HG02973 (cell line): ENCODE data around the gene CHADL.

ENCODE experiments used
- ATAC-seq: cut with Tn5 transposase; IDR thresholded peaks from one replicate; pipeline ENCODE4 v1.9.1; 2021; ENCODE audit warnings: moderate library complexity; ENCODE audit not compliant: unreplicated experiment

CHADL gene

DNA sequence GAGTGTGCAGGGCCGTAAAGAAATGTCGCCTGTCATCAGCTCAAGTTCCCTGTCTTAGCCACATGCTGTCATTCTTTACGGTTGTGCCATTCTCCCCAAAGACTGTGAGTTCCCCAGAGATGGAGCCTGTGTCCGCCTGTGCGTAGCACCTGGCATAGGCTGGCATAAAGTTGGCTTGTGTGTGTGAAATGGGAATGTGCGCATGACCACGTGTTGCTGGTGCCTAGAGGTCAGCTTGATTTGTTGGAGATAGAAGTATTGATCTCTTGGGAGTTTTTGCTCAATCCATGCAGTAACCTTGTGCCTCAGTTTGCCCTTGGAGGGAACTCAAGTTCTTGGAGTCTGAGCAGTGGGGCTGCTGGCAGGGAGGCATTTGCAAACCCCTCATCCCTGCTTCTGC, 9.4 kb downstream of the CHADL start:
- no peak for ATAC-seq

DNA sequence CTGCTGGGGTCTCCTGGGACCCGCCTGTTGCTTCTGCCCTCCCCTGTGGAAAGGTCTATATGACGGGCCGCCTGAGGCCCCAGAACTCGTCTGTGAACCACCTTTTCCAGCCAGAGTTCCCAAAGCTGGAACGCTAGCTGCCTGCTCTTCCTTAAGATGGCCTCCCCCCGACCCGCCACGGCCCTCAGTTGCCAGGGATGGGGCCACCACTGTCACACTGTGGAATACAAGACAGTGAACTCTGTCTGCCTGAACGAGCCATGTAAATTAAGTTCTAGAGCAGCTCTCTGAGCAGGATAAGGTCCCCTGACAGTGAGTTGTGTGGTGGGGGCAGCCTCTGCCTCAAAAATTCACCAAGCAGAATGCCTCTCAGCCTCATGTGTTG, 10.3 kb downstream of the CHADL start:
- ATAC-seq: no peak

DNA sequence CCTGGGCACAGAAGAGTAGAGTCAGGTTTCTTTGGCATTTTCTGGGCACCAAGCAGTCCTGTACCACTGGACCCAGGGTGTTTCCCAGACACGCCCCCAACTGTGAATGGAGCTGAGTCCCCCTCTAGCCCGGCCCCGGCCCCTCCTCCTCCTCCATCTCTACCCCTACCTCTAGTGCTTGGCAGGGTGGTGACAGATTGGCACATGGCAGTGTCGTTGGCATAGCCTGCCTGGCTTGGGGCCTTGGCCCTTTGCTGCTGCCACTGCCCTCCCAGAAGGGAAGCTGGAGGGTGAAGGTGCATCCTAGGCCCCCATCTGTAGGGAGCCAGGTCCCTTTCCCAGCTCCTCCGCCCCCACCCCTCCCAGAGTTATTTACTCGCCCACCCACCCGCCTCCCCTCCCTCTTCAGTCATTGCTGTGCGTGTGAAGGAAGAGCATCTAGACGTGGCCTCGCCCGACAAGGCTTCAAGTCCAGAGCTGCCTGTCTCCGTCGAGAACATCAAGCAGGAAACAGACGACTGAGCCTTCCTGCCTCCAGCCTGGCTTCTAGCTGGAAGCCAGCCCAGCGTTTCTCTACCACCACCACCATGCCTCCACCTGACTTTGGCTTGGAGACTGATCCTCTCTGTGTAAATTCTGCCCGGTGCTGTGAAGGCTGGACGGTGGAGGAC, 10.9 kb downstream of the CHADL start:
- no peak for ATAC-seq

DNA sequence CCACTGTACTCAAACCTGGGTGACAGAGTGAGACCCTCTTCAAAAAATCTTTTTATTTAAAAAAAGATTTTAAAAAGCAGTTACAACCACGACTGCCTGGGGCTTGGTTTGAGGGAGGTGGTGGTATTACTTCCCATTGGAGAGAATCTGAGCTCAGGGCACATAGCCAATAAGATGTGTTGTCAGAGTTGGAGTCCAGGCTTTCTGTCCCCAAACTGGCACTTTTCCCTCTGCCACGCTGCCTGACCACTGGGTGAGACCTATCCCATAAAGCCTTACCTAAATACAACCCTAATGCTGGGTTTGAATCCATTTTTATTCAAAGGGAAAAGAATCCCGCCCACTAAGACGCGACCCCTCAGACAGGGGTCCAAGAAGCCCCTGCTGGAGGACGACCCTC, 11.5 kb downstream of the CHADL start:
- ATAC-seq: no peak

DNA sequence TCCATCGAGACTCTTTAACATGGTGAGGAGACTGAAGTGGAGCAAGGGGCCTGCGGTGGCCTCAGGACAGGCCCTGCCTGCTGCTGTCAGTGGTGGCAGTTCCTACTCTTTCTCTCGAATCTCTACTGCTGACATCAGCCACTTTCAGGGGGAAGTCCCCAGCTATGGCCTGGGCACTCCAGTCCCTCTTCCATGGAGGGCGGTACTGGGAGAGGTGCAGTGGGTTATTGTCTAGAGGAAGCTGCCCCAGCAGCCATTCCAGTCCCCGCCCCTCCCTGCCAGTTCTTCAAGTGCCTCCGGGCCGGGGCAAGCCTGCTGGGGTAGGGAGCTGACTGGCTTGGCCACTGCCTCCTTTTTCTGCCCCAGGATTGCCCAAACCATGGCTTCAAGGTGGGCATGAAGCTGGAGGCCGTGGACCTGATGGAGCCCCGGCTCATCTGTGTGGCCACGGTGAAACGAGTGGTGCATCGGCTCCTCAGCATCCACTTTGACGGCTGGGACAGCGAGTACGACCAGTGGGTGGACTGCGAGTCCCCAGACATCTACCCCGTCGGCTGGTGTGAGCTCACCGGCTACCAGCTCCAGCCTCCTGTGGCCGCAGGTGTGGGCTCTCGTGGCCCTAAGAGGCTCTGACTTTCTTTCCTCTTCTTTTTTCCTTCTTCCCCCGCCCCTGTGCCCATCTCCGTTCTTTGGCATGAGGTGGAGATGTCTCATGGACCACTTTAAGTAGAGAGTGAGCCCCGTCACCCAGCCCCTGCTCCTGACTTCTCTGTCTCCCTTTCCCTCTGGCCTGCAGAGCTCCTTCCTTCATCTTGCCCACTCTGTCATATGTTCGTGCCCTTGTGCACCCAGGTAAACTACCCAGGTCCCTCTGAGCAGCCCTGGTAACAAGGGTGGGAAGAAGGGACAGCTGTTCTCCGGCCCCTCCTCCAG, 13.7 kb downstream of the CHADL start:
- ATAC-seq: no peak

DNA sequence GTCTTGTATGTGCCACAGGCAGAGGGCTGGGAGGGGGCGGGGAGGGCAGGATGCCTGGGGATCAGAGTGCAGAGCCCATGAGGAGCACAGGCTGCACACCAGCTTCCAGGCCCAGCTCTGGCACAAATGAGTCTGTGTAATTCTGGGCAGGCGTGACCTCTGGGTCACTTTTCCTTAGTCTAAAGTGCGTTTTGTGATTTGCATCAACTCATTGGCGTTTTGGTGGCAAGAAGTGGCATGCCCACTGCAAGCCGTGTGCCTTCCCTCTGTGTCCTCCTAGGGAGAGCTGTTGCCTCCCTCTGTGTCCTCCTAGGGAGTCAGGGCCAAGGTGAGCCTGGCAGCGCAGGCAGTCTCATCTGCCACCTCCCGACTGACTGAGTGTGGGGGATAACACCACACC, 17.2 kb downstream of the CHADL start:
- no peak for ATAC-seq

DNA sequence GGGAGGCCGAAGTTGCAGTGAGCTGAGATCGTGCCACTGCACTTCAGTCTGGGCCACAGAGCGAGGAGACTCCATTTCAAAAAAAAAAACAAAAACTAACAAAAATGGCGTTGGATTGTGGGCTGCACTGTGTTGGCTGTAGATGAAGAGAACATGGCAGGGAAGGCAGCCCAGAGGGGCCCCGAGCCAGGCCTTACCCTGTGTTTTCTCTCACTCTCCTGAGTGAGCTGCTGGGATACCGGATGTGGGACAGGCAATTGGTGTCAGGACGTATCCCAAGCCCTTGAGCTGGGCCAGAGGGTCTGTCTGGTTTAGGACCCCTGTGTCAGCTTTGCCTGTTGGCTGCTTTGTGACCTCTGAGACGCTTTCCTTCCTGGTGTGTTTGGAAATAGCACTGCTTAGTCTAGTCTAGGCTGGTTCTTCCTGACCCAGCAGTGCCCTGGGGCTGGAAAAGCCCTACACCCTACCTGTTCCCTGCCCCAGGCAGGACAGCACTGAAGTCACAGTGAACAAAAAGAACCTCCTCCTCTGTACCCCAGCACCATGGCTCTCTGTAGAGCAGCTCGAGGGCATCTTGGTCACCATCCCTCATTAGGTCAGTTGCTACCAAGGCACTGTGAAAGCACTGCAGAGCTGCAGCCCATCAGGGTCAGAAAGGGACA, 17.8 kb downstream of the CHADL start:
- ATAC-seq: no peak

DNA sequence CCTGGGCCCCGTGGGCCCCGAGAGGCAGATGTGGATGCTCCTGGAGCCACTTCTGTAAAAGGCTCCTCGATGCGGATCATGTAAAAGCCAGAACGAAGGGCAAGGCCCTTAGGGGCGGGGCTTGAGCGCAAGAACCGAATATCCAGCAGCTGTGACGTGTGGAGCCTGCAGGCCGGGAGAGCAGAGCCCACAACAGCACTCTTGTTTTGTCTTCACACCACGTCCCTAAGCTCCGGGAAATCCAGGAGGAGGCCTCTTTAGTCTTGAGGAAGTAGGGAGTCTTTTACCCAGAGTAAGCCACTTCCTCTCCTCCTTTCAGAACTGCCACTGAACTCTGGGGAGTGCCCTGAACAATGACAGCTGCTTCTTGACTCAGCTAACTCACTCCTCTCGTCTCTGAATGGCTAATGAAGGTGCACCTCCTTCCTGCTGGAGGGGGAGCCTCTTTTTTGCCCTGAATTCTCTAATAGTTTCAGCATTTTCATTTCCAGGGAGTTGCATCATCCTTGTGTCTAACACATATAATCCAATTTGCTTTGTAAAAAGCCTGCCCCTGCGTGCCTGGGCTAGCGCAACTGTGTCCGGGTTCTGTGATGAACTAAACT, 23.1 kb downstream of the CHADL start:
- peak; percentile 59 for ATAC-seq

DNA sequence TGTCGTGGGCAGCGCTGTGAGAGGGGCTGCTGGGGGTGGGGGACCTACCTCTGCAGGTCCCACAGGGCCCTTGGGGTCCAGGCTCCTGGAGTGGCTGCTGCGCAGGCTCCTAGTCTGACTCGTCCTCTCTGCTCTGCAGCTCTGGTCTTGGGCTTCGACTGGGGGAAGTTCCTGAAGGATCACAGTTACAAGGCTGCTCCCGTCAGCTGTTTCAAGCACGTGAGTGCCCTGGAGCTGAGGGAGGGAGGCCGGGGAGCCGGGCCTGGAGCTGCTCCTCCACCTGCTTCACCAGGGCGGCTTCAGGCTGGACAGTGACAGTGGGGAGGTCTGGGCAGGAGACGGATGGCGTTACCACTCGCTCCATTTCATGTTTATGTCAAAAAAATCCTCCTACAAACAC, 23.7 kb downstream of the CHADL start:
- ATAC-seq: no peak

DNA sequence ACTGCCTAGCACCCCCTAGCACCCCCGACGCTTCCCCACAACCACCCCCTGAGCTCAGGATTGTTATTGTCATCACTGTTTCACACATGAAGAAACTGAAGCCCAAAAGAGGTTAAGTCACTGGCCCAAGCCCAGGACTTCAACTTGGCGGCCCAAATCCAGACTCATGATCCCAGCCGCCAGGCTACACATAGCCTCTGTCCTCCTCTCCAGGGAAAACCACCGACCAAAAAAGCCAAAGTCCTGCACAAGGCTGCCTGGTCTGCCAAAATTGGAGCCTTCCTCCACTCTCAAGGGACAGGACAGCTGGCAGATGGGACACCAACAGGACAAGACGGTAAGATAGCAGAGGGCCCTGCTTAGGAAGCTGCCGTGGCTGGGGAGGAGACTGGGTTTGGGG, 24.8 kb downstream of the CHADL start:
- ATAC-seq: no peak

DNA sequence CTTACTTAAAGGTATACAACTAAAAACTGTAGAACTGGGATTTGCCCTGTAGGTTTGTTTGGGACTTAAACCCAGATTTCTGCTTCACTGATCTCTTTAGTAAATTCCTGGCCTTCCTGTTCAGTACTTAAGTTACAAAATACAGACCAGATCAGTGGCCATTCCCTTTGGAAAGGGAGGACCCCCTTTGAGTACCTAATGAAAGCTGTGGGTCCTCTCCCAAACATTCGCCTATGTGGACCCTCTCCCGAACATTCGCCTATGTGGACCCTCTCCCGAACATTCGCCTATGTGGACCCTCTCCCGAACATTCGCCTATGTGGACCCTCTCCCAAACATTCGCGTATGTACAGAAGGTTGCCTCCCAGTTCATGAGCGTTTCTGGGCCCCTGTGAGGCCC, 25.3 kb downstream of the CHADL start:
- ATAC-seq: no peak

DNA sequence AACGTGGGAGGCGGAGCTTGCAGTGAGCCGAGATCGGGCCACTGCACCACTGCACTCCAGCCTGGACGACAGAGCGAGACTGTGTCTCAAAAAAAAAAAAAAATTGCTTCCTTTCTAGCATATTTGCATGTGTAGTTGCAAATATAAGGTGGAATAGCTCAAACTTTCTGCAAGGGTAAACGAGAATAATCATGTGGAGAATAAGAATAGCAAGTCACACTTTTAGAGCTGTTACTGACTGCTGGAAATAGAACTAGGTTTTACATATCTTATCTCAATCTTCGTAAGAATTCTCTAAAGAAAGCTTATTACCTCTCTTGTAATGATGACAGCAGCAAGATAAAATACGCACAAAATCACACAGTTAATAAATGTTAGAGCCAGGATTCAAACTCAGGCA, 34.0 kb downstream of the CHADL start:
- ATAC-seq: no peak

DNA sequence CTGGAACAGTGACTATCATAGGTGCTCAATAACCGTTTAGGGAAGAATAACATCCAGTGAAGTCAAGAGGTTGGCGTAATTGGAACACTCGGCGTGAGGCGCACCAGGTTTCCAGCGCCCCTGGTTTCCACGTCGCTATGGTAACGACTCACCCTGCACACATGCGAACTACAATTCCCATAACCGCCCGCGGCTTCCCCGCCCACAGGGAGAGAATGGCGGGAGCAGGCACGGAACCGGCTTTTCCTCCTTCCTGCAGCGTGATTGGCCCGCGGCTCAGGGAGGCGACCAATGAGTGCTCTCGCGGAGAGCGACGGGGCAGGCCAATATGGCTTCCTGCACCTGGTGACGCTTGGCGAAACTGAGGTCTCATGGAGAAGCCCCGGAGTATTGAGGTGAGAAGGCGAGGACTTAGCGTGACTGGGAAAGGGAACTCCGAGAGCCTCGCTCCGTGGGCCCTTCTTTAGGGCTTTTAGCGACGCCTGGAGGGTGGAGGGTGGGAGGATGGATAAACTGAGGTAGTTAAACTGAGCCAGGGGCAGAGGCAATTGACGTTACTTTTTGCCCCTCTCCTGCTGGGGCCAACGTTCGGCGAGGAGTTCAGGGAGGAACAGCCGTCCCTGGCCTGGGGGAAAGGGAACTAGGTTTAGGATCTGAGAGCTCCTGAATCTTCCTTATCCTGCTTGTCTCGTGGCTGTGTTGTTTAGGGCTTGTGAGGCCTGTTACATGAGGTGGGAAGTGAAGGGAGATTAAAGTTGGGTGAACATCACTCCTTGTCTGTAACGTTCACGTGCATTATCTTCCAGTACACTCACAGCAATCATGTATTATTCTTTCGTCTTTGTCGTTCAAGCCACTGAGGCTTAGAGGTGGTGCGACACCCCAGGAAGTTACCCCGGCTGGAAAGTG, 35.5 kb downstream of the CHADL start, which contains the start of gene L3MBTL2:
Gene L3MBTL2, plus strand, starts transcription at position 321 of the 909 bp plus-strand sequence. Its CDS starts 51 bp downstream, at position 372.
- peak; percentile 96 for ATAC-seq

DNA sequence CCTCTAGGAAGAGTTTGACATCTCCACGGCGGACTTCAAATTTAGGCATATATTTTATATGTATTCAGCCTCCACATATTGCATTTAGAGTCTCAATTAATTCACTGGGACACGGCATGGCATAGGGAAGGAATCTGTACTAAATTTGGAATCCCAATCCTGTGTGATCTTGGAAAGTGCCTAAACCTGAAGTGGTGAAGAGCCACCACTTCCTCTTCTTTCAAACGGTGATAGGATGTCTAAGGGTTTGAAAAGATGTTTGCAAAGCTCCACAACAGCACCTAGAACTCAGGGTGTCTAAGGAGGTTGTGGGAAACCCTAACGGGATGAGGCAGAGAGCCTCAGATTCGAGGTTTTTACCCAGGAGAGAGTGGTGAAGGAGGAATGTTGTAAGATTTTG, 36.7 kb downstream of the CHADL start:
- no peak for ATAC-seq

DNA sequence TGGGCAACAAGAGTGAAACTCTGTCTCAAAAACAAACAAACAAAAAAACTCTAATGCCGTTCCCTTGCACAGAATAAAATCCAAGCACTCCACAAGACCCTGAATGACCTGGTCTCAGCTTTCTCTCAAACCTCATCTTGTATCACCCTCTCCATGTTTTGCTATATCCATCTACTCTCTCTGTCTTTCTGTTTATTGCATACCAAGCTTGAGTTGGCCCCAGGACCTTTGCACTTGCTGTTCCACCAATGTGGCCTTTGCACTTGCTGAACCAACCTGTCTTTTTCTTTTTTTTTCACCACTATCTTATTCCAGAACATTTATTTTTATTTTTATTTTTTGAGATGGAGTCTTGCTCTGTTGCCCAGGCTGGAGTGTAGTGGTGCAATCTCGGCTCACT, 37.6 kb downstream of the CHADL start:
- ATAC-seq: no peak

DNA sequence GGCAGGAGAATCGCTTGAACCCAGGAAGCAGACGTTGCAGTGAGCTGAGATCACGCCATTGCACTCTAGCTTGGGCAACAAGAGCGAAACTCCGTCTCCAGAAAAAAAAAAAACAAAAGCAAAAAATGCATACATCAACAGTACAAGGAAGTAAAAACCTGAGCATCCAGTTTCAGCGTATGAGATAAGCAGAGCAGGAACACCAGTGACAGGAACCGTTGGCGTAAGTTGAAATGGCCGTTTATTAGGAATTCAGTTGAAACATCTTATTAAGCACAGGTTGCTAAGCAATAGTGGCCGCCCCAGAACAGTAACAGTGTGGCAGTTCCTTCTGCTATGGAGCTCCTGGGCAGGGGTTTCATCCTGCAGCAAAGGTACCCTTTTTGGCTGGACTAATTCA, 39.6 kb downstream of the CHADL start:
- ATAC-seq: no peak

DNA sequence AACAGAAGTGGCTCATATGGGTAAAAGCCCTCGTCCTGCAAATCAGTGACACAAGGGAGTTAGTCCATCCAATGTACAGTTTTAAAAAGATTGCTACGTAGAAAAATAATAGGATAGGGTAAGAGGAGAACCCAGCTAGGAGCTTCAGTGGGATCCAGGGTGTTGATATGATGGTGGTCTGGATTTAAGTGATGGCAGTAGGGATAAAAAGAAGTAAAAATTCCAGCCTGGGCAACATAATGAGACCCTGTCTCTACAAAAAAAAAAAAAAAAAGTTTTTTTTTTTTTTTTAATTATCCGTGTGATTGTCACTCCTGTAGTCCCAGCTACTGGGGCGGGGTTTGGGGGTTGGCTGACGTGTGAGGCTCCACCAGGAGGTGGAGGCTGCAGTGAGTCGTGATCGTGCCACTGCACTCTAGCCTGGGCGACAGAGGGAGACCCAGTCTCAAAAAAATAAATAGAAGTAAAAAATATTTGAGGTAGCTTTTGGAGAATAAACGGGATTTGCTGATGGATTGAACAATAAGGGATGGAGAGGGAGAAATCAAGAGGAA, 42.6 kb downstream of the CHADL start:
- ATAC-seq: no peak

DNA sequence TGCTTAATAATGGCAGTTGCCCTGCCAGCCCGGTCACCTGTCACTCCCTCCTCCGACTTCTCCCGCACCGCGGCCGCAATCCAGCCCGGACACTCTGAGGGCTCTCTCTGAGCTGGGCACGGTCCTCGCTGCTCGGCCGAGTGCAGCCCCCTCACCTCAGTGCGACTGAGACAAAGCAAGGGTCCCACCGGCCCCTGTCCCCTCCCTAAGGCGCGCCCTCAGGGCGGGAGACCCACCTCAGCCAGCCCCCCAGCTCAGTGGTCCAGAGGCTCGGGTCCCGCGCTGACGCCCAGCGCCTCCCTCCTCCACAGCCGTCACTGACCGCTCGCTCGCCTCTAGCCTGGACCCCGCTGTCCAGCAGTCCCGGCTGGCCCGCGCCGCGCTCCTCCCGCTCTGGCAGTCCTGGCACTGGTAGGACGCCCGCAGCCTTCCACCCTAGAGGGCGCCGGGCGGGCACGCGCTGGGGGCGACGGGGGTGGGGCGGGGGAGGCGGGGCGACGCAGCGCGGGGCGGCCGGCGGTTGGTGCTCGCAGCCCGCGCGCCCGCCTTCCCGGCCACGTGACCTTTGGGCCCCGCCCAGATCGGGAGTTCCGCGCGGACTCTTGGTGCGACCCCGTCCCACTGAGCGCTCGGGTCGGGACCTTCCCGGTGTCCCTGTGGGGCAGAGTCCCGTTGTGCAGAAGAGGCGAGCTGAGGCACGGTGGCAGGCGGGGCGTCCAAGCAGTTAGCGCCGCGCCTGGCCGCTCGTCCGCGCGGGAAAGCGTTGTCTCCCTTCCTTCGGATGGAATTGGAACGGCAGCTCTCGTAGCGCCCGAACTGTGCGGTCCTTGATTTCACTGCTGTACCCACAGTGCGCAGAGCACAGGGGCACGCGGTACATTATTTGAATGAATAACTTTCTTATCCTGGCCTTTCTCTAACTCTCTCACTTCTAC, 43.4 kb downstream of the CHADL start:
- ATAC-seq: peak; percentile 81

DNA sequence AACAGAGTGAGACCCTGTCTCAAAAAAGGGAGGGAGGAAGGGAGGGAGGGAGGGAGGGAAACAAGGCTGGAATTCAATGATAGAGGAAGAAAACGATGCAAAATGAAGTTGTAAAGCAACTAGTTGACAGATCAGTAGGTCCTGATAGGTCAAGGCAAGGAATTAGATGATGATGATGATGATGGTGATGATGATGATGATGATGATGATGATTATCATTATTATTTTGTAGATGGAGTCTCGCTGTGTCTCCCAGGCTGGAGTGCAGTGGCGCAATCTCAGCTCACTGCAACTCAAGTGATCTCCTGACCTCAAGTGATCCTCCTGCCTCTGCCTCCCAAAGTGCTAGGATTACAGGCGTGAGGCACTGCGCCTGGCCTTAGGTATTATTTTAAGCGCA, 46.9 kb downstream of the CHADL start:
- no peak for ATAC-seq
